HG02870 (cell line): ENCODE results near the gene CINP.
"Not testable (repeated sequence)": the region's sequence is repeated elsewhere in the genome, so short reads cannot be mapped to it uniquely, and the experiment has no call there.

Experiments
- ATAC-seq: cut with Tn5 transposase; IDR thresholded peaks from one replicate; pipeline ENCODE4 v1.9.1; 2021; ENCODE audit warnings: mild to moderate bottlenecking, moderate library complexity; ENCODE audit not compliant: unreplicated experiment

Gene CINP

GRCh38 chr14:102356280-102356679 is 6.4 kb downstream of the CINP start:
- no peak for ATAC-seq

- no peak for ATAC-seq
Observed at GRCh38 chr14:102353126-102353619, 9.5 kb downstream of the CINP start.

- no peak for ATAC-seq
Observed at GRCh38 chr14:102352213-102352612, 10.5 kb downstream of the CINP start.

GRCh38 chr14:102351593-102351992 is 11.1 kb downstream of the CINP start:
- not testable (repeated sequence) for ATAC-seq

- ATAC-seq: no peak
Observed at GRCh38 chr14:102351023-102351422, 11.7 kb downstream of the CINP start.

GRCh38 chr14:102348376-102348775 is 14.3 kb downstream of the CINP start:
- no peak for ATAC-seq

- ATAC-seq: no peak
Observed at GRCh38 chr14:102346645-102347044, 16.0 kb downstream of the CINP start.

- ATAC-seq: no peak
Observed at GRCh38 chr14:102345232-102345631, 17.5 kb downstream of the CINP start.

- ATAC-seq: no peak
Observed at GRCh38 chr14:102344485-102344884, 18.2 kb downstream of the CINP start.

GRCh38 chr14:102344084-102344483 is 18.6 kb downstream of the CINP start:
- ATAC-seq: no peak

- no peak for ATAC-seq
Observed at GRCh38 chr14:102342238-102342637, 20.5 kb downstream of the CINP start.

- no peak for ATAC-seq
Observed at GRCh38 chr14:102341566-102341965, 21.1 kb downstream of the CINP start.

GRCh38 chr14:102338724-102339123 is 24.0 kb downstream of the CINP start:
- no peak for ATAC-seq

GRCh38 chr14:102335163-102335562 is 27.5 kb downstream of the CINP start:
- ATAC-seq: no peak

GRCh38 chr14:102333795-102334705 is 28.6 kb downstream of the CINP start:
- ATAC-seq: no peak

- no peak for ATAC-seq
Observed at GRCh38 chr14:102333390-102333789, 29.3 kb downstream of the CINP start.

- no peak for ATAC-seq
Observed at GRCh38 chr14:102330806-102331205, 31.9 kb downstream of the CINP start.

- not testable (repeated sequence) for ATAC-seq
Observed at GRCh38 chr14:102329381-102329780, 33.3 kb downstream of the CINP start.

- no peak for ATAC-seq
Observed at GRCh38 chr14:102326583-102326982, 36.1 kb downstream of the CINP start.

GRCh38 chr14:102325791-102326345 is 36.8 kb downstream of the CINP start:
- no peak for ATAC-seq

- no peak for ATAC-seq
Observed at GRCh38 chr14:102323102-102323501, 39.6 kb downstream of the CINP start.
